Endothelial cell of umbilical vein (primary cell): Measurements from ENCODE around the gene ABCA1. TPM values are rescaled to one million over a fixed set of nuclear protein-coding genes. Genes with fewer than 3 reads are reported as not detected.

Source experiments
- BruUV-seq: library from RNA; stranded (reverse); fragments of 400-500 nt; replicated peaks from 2 replicates; lab custom pipeline; 2021; lab: Mats Ljungman, UMichigan
- CTCF ChIA-PET: fragments of 300-600, 350-600 bp; sonication (Branson Sonifier 250); formaldehyde crosslinking; loops from one replicate; lab custom pipeline; 2021; ENCODE audit warnings: antibody characterized with exemption, inconsistent platforms; lab: Charles Lee
- POLR2A ChIA-PET: fragments of 300-600, 350-600 bp; sonication (Branson Sonifier 250); formaldehyde crosslinking; loops from one replicate; lab custom pipeline; 2021; ENCODE audit warnings: antibody characterized with exemption, inconsistent platforms; lab: Charles Lee
- DNase-seq: peaks from one replicate; pipeline ENCODE4 v3.0.0-alpha.2; 2011; ENCODE audit warnings: low read depth, low spot score
- FAIRE-seq: peaks from 2 replicates; lab custom pipeline; 2011; peaks lifted over from hg19 to GRCh38; lab: Jason Lieb, UNC
- H2AFZ ChIP-seq: 2 replicates; pipeline ENCODE4 v1.6.0; 2012; ENCODE audit warnings: low read depth, low read length, control low read depth, inconsistent platforms
- H3K27ac ChIP-seq: 2 replicates; pipeline ENCODE4 v1.5.1; 2011; ENCODE audit warnings: low read depth, mild to moderate bottlenecking, control low read depth, low read length, moderate library complexity; ENCODE audit not compliant: insufficient read depth
- H3K27me3 ChIP-seq, 2 experiments: 2 replicates each; pipeline versions ENCODE4 v1.6.0 to v1.6.1; 2011; ENCODE audit warnings: low read length in 2 of 2, mixed read lengths in 1 of 2; ENCODE audit not compliant: control insufficient read depth in 2 of 2, insufficient read depth in 2 of 2
- H3K36me3 ChIP-seq, 2 experiments: 2 replicates in 1 of 2; 3 replicates in 1 of 2; pipeline ENCODE4 v1.5.1; 2011; ENCODE audit warnings: low read length in 2 of 2, mild to moderate bottlenecking in 1 of 2, moderate library complexity in 1 of 2; ENCODE audit not compliant: control insufficient read depth in 2 of 2, insufficient read depth in 2 of 2; ENCODE audit errors: extremely low read depth in 1 of 2
- H3K4me1 ChIP-seq: 3 replicates; pipeline ENCODE4 v1.5.1; 2011; ENCODE audit warnings: mild to moderate bottlenecking, low read length; ENCODE audit not compliant: control insufficient read depth, insufficient read depth; ENCODE audit errors: extremely low read depth
- H3K4me2 ChIP-seq: 2 replicates; pipeline ENCODE4 v1.6.1; 2011; ENCODE audit warnings: low read length, control low read depth, mixed read lengths; ENCODE audit not compliant: insufficient read depth
- H3K4me3 ChIP-seq, 3 experiments: fragments of 200-600 bp in 1 of 3; sonication (generic), shearing (Covaris generic) in 1 of 3; replicated peaks in 1 of 3; 2 replicates each; pipeline ENCODE4 v1.5.1; 2011 to 2016; ENCODE audit warnings: control low read depth in 3 of 3, low read length in 3 of 3, mild to moderate bottlenecking in 2 of 3, inconsistent platforms in 1 of 3, low read depth in 1 of 3, moderate library complexity in 1 of 3; ENCODE audit not compliant: insufficient read depth in 1 of 3
- H3K79me2 ChIP-seq: 2 replicates; pipeline ENCODE4 v1.6.0; 2012; ENCODE audit warnings: low read length, inconsistent platforms; ENCODE audit not compliant: control insufficient read depth, insufficient read depth
- H3K9ac ChIP-seq: replicated peaks from 2 replicates; pipeline ENCODE3; 2011; ENCODE audit warnings: low read length, control low read depth; ENCODE audit not compliant: insufficient read depth; ENCODE audit errors: extremely low read depth
- H3K9me1 ChIP-seq: replicated peaks from 3 replicates; pipeline ENCODE4 v1.6.0; 2011; ENCODE audit warnings: mild to moderate bottlenecking, low read length; ENCODE audit not compliant: control insufficient read depth, insufficient read depth; ENCODE audit errors: extremely low read depth
- H3K9me3 ChIP-seq: replicated peaks from 2 replicates; pipeline ENCODE4 v1.5.1; 2012; ENCODE audit warnings: low read length, inconsistent platforms; ENCODE audit not compliant: control insufficient read depth, insufficient read depth
- H4K20me1 ChIP-seq: replicated peaks from 2 replicates; pipeline ENCODE3; 2011; ENCODE audit warnings: mild to moderate bottlenecking, low read length; ENCODE audit not compliant: control insufficient read depth, insufficient read depth; ENCODE audit errors: extremely low read depth
- EZH2 ChIP-seq: IDR thresholded peaks from 2 replicates; pipeline ENCODE4 v1.6.1; 2012; ENCODE audit warnings: borderline replicate concordance, low read depth, mild to moderate bottlenecking, moderate library complexity, low read length, inconsistent platforms; ENCODE audit not compliant: severe bottlenecking
- FOS ChIP-seq: IDR thresholded peaks from 2 replicates; pipeline ENCODE4 v1.6.1; 2011; ENCODE audit warnings: mild to moderate bottlenecking, low read length, moderate library complexity, borderline replicate concordance; ENCODE audit not compliant: insufficient read depth
- GATA2 ChIP-seq: IDR thresholded peaks from 2 replicates; pipeline ENCODE4 v1.7.0; 2011; ENCODE audit warnings: low read depth, mild to moderate bottlenecking, moderate library complexity, mixed read lengths, low read length; ENCODE audit not compliant: insufficient read length, insufficient read depth
- JUN ChIP-seq: IDR thresholded peaks from 2 replicates; pipeline ENCODE4 v1.6.1; 2011; ENCODE audit warnings: borderline replicate concordance, low read depth; ENCODE audit not compliant: insufficient read length, insufficient read depth
- MAX ChIP-seq: IDR thresholded peaks from 2 replicates; pipeline ENCODE4 v1.6.1; 2011; ENCODE audit not compliant: insufficient read depth, insufficient read length
- MYC ChIP-seq: IDR thresholded peaks from one replicate; pipeline ENCODE4 v1.6.1; 2011; ENCODE audit warnings: mild to moderate bottlenecking, low read depth, low read length
- POLR2A ChIP-seq: IDR thresholded peaks from 2 replicates; pipeline ENCODE4 v1.6.1; 2012; ENCODE audit warnings: low read depth, mild to moderate bottlenecking, control low read depth, low read length
- POLR2AphosphoS5 ChIP-seq: IDR thresholded peaks from 2 replicates; pipeline ENCODE4 v1.6.1; 2012; ENCODE audit warnings: low read depth, mild to moderate bottlenecking, control low read depth, low read length, moderate library complexity; ENCODE audit not compliant: insufficient read depth
- dilution Hi-C: fragments of 300-500 bp; cut with MboI; formaldehyde crosslinking; loops from one replicate; pipeline ENCODE4 v1.15.0; 2019; ENCODE audit warnings: low sequenced_read_pairs; ENCODE audit not compliant: extremely low pct_ligation_motif_present
- intact Hi-C: fragments of 100-400 bp; cut with micrococcal nuclease; formaldehyde crosslinking; loops from one replicate; pipeline ENCODE4 v1.10.0; 2022
- polyA plus RNA-seq, 4 experiments: library from polyadenylated mRNA; depleted of rRNA in 3 of 4; stranded (reverse) in 3 of 4; unstranded in 1 of 4; fragments of >200 nt; gene quantifications; 2 replicates each; pipeline versions ENCODE4 v1.2.1 to v1.2.3, GENCODE V29; 2011 to 2012; ENCODE audit warnings: missing spikeins in 1 of 4
- total RNA-seq: library from RNA; stranded (reverse); gene quantifications from 2 replicates; pipeline ENCODE4 v1.2.3, GENCODE V29; 2021

The ABCA1 gene
- total and polyA plus RNA-seq, 2 donors (not counting 3 experiments of a cell fraction or from before 2014, with no cell fraction given), result 2.4 to 9.8 TPM

- ChIA-PET CTCF (no interaction called here), POLR2A (no interaction called here)
- no peak for TF ChIP-seq POLR2AphosphoS5
- TF ChIP-seq GATA2, result no peak
- TF ChIP-seq EZH2, result no peak
- no peak for TF ChIP-seq MAX
- H3K27me3 ChIP-seq, result peaks cover 0 to 5% of the 10 kb centered on the region in 2 experiments
- H3K36me3 ChIP-seq, result no peaks in the 10 kb centered on the region
- H3K9ac ChIP-seq, result no peak overlapping the region
- H3K27ac ChIP-seq, result no peak overlapping the region
- H3K4me3 ChIP-seq, result no peak overlapping the region
- H3K79me2 ChIP-seq, result no peaks in the 10 kb centered on the region
- no peak overlapping the region for H3K4me2 ChIP-seq
- intact Hi-C loops (no loop called here), dilution Hi-C loops (no loop called here)
- no peaks in the 10 kb centered on the region for H3K9me1 ChIP-seq
- H4K20me1 ChIP-seq, result no peaks in the 10 kb centered on the region
- no peaks in the 10 kb centered on the region for H3K9me3 ChIP-seq
- no peak for FAIRE-seq
- no peak overlapping the region for H2AFZ ChIP-seq
- DNase-seq, result no peak
- no peaks in the 10 kb centered on the region for H3K4me1 ChIP-seq
- BruUV-seq, result no TSS peak
These were observed 153.8 kb downstream of the ABCA1 start for GRCh38 chr9:104774132-104774531.

GRCh38 chr9:104772714-104773510, 155.0 kb downstream of the ABCA1 start:
- peaks cover 0 to 5% of the 10 kb centered on the region in 2 experiments for H3K27me3 ChIP-seq
- no peaks in the 10 kb centered on the region for H3K79me2 ChIP-seq
- DNase-seq (no peak), FAIRE-seq (no peak)
- no peaks in the 10 kb centered on the region for H3K36me3 ChIP-seq
- H3K9me3 ChIP-seq, result no peaks in the 10 kb centered on the region
- no peak overlapping the region for H2AFZ ChIP-seq
- no peaks in the 10 kb centered on the region for H3K9me1 ChIP-seq
- TF ChIP-seq FOS, result no peak
- no peak for TF ChIP-seq POLR2A
- TF ChIP-seq GATA2, result no peak
- no peak for TF ChIP-seq JUN
- no peak for TF ChIP-seq MAX
- no peak for TF ChIP-seq MYC
- no peak for TF ChIP-seq POLR2AphosphoS5
- no peak overlapping the region for H3K4me2 ChIP-seq
- no peaks in the 10 kb centered on the region for H3K4me1 ChIP-seq
- no peaks in the 10 kb centered on the region for H4K20me1 ChIP-seq
- H3K4me3 ChIP-seq, result no peak overlapping the region
- H3K27ac ChIP-seq, result no peak overlapping the region
- intact Hi-C loops, result no loop called here
- no peak overlapping the region for H3K9ac ChIP-seq
- CTCF ChIA-PET, result interaction anchor here (1.1 kb wide), 1 partner anchor 57 kb away, joined by 4 read pairs; no protein-coding TSS in a partner anchor
- POLR2A ChIA-PET, result no interaction called here
- no TSS peak for BruUV-seq
- dilution Hi-C loops, result no loop called here
